Myocyte (in vitro differentiated cells): ENCODE results near the gene SDK1. TPM values are rescaled to one million over a fixed set of nuclear protein-coding genes. Genes with fewer than 3 reads are reported as not detected.

Experiments used
- DNase-seq: peaks from one replicate; pipeline ENCODE4 v3.0.0-alpha.2; 2012; ENCODE audit warnings: low read depth
- total RNA-seq: library from RNA; depleted of rRNA; stranded (reverse); fragments of >200 nt; gene quantifications from 2 replicates; pipeline ENCODE4 v1.2.3, GENCODE V29; 2014

Gene SDK1
- total RNA-seq, 1 donor from 2014 or later, result 2.8 TPM

DNA sequence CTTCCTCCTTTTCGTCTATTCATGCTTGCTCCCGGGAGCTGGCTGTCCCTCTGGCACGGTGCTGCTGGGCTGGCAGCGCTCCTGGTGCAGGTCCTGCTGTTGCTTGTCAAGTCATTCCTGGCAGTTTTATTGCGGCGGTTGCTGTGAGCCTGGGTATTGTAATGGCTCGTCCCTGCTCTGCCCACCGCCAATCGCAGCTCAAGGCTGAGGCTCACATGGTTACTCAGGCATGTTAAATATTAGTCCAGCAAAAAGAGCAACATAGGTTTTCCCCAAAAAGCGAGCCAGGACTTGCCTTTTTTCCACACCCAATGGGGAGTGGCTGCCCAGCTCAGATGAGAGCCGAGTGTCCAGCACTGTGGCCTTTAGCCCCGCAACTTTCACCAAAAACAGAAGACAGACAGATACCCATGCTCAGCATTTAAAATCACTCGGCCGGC is 888.1 kb downstream of the SDK1 start:
- peak; percentile 94 for DNase-seq

DNA sequence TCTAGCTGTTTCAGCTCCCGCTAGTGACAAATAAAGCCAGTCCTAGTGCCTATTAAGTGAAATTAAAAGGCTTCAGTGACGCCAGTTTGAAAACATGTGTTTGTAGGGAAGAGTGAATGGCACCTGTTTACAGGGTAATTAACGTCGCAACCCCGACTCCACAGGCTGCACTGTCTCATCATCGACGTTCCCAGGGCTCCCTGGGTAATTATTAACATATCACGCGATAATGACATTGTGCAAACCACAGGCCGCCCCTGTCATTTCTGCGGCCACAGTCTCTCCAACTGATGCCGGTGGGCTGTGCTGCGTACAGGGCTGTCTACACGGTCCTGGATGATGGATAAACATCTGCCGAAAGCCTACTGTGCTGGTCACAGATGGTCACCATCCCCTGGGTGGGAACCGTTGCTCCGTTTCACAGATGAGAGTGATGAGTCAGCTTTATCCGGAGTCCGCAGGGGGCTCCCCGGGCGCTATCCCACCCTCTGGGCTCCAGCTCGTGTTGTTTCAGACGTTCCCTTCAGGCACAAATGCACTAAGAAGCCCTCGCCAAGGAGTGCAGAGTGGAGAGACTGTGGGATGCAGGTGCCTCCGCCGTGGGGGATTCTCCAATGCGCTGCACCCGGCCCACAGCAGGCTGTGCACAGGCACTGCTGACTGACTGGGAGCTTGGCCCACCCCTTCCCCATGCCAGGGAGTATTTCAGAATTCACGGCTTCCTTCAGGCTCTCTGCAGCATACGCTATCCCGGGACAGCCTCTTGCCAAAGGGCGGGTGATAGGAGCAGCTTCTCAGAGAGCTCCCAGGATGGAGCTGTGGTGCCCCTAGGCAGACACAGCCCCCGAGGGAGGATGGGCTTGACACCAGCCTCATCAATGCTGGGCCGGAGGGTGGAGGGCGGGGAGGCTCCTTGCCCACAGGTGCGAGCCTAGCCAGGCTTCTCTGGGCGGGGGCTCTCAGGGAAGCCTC is 889.2 kb downstream of the SDK1 start:
- no peak for DNase-seq

- no peak for DNase-seq
Measured at GRCh38 chr7:4191046-4191445, 890.0 kb downstream of the SDK1 start.

DNA sequence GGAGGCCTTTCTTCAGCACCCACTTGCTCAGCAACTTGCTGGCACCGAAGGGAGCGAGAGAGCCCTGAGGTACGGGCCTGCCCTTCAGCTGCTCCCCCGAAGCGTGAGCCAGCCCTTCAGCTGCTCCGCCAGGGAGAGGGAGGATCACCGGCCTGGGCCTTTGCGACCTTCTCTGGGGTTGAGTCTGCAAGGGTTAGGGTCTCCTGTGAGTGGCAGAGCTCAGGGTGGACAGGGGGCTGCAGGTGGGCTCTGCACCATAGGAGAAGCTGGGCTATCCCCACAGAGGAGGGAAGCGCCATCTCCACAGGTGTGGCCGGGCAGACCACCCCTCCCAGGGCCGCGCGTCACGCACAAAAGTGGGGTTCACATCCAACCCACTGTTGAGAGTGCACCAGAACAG is 890.5 kb downstream of the SDK1 start:
- DNase-seq, result no peak

DNA sequence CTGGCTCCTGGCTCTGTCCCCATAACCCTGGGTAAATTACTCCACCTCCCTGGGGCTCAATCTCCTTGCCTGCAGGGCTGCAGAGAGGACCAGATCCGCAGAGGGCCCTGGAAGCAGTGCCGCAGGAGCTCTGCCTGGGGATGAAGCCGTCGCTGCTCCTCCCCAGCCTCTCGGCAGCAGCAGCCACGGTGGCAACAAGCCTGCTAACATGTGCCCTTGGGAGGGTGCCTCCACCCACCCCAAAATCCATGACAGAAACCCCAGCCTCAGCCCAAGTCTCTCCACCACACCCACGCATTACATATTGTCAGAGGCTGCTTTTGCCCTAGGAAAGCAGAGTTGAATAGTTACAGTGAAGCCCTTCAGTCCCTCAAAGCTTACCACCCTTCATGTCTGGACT is 894.6 kb downstream of the SDK1 start:
- no peak for DNase-seq

- no peak for DNase-seq
Measured at GRCh38 chr7:4196121-4196819, 895.2 kb downstream of the SDK1 start.

DNA sequence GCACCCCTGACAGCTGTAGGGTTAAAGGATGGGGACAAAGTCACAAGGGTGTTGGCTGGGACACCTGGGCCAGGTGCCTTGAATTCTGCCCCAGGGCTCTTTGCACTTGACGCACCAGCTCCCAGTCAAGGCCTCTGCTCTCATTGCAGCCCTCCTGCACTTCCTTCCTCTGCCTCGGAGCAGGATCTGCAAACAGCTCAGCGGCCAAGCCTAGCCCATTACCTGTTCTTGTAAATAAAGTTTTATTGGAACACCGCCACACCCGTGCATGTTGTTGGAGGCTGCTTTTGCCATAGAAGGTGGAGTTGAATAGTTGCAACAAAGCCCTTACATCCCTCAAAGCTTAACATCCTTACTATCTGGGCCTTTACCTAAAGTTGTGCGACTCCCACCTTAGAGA is 897.2 kb downstream of the SDK1 start:
- DNase-seq, result no peak

- peak; percentile 97 for DNase-seq
Measured at GRCh38 chr7:4200546-4201094, 899.6 kb downstream of the SDK1 start.

GRCh38 chr7:4201566-4201965 is 900.5 kb downstream of the SDK1 start:
- DNase-seq, result peak; percentile 28

DNA sequence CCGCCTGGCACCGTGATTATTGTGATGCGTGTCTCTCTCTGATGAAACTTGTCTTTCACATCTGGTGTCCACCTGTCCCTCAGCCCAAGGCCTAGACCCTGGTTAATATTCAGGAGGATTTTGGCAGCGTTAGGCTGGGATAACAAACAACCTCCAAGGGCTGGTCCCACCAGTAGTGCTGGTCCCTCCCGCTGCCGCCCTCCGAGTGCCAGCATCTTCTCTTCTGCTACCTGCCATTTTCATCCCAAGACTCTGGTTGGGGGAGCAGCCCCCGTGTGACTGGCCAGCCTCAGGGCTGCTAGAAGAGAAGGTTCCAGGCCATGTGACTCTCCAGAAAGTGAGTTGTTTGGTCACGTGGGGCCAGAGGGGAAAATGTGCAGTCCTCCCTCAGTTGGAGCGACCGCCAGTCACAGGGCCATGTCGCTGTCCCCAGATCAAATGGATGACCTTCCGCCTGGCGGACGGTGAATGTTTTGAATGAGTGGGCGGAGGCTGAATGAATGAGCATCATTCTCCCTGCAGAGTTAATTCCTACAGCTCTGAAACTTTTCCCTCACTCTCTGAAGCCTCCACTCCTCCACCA is 901.2 kb downstream of the SDK1 start:
- no peak for DNase-seq

DNA sequence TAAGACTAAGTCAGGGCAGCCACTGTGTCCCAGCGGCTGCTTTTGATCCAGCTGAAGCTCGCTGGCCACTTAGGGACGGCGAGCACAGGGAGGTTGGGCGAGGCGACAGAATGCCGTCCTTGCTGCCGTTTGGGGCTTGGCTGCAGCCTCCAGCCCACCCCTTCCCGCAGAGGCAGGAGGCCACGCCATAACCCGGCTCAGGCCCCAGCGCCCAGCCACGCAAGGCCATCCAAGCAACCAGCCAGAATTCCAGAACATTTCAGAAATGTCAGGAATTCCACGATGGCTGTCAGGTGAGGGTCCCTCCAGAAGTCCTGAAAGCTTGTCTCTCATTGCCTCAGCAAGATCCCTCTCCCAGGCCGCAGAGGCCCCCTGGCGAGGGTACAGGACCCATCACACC is 901.9 kb downstream of the SDK1 start:
- no peak for DNase-seq

- DNase-seq, result no peak
Measured at GRCh38 chr7:4203626-4204512, 902.8 kb downstream of the SDK1 start.

GRCh38 chr7:4204513-4205165 is 903.6 kb downstream of the SDK1 start:
- DNase-seq, result no peak

DNA sequence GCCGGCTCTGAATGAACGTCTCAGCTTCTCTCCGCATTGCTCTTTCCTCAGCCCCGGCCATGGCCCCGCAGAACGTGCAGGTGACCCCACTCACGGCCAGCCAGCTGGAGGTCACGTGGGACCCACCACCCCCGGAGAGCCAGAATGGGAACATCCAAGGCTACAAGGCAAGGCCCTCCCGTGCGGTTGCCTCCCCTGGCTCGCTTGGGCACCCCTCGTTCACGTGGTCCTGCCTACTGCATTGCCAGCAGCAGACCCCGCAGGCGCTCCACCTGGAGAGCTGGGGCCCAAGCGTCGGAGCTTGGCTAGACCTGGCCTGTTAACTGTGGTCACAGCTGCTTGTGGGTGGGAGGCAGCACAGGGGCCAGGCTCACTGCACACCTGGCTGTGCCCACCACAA is 904.8 kb downstream of the SDK1 start:
- DNase-seq, result no peak

GRCh38 chr7:4207011-4207410 is 906.0 kb downstream of the SDK1 start:
- DNase-seq, result peak; percentile 35

- no peak for DNase-seq
Measured at GRCh38 chr7:4208086-4208485, 907.0 kb downstream of the SDK1 start.

DNA sequence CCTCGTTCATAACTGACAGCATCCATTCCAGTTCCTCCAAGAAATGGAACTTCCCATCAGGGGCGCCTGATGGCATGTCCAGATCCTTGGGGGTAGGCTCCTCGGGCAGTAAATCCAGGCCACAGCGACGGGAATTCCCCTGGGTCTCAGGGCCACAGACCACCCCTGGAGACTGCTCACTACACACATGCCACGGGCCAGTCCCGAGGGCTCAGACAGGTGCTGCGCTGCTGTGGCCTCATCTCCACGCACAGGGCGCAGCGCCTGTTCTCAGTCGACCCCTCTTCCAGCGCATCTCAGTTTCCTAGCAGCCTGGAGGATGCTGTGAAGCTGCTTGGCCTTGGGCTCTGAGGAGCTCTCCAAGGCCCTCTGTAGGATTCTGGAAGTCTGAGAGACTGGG is 907.5 kb downstream of the SDK1 start:
- no peak for DNase-seq

DNA sequence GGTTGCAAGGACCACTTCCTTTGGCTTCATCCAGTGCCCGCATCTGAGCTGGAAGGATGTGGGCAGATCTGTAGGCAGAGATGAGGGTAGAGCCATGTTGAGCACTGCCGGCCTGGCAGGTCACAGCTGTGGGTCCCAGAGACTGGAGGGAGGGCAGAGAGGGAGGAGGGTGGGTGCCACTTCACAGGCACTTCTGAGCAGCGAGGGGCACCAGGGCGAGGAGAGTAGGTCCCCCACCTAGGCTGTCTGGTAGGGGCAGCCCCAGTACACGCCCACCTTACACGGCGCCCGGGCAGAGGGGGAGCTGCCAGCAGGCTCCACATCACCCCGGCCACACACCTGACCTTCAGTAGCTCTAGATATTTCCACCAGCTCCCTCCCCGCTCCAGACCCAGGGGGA is 908.1 kb downstream of the SDK1 start:
- no peak for DNase-seq

DNA sequence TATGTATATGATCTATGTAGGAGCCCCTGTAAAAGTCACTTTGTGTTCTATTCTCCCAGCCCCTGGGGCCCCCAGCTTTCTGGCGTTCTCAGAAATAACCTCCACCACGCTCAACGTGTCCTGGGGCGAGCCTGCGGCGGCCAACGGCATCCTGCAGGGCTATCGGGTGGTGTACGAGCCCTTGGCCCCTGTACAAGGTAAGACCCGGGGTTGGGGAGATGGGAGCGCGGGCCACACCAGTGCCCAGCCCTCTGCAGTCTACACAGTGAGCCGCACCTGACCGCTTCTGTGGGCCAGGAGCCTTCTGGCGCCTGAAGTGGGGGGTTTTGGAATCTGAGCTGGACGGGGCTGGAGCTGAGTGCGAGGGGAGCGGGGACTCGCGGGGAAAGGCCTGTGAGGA is 908.9 kb downstream of the SDK1 start:
- DNase-seq, result no peak

GRCh38 chr7:4210821-4211220 is 909.8 kb downstream of the SDK1 start:
- no peak for DNase-seq
